Measurements from ENCODE around the gene SCYL2.

The SCYL2 gene

GRCh38 chr12:100371146-100371545 lies 104.2 kb downstream of the SCYL2 start:
- Histone ChIP-seq H3K9me3 (no peaks in the 10 kb centered on the region), H3K27me3 (no peaks in the 10 kb centered on the region), H3K4me3 (ENCODE audit: low read depth, low read length) (no peak overlapping the region), H3K4me1 (no peaks in the 10 kb centered on the region), H3K36me3 (no peaks in the 10 kb centered on the region)
- DNase-seq, result no peak
- no peak for TF ChIP-seq CTCF (IDR thresholded peaks at IDR 0.05; ENCODE audit: low read depth, low read length)

- DNase-seq, result no peak
- no peak for TF ChIP-seq CTCF (IDR thresholded peaks at IDR 0.05; ENCODE audit: low read depth, low read length)
- no peaks in the 10 kb centered on the region for H3K36me3 ChIP-seq
- H3K9me3 ChIP-seq, result no peaks in the 10 kb centered on the region
- no peaks in the 10 kb centered on the region for H3K27me3 ChIP-seq
- H3K4me1 ChIP-seq, result no peaks in the 10 kb centered on the region
- H3K4me3 ChIP-seq (ENCODE audit: low read depth, low read length), result no peak overlapping the region
Measured at GRCh38 chr12:100372853-100373640, 106.1 kb downstream of the SCYL2 start.

GRCh38 chr12:100375038-100375735 lies 108.2 kb downstream of the SCYL2 start:
- Histone ChIP-seq H3K27me3 (no peaks in the 10 kb centered on the region), H3K4me3 (ENCODE audit: low read depth, low read length) (no peak overlapping the region), H3K9me3 (no peaks in the 10 kb centered on the region), H3K36me3 (no peaks in the 10 kb centered on the region), H3K4me1 (no peaks in the 10 kb centered on the region)
- no peak for TF ChIP-seq CTCF (IDR thresholded peaks at IDR 0.05; ENCODE audit: low read depth, low read length)
- no peak for DNase-seq

GRCh38 chr12:100376161-100376560 lies 109.2 kb downstream of the SCYL2 start:
- Histone ChIP-seq H3K36me3 (no peaks in the 10 kb centered on the region), H3K4me1 (no peaks in the 10 kb centered on the region), H3K9me3 (no peaks in the 10 kb centered on the region), H3K4me3 (ENCODE audit: low read depth, low read length) (no peak overlapping the region), H3K27me3 (no peaks in the 10 kb centered on the region)
- no peak for TF ChIP-seq CTCF (IDR thresholded peaks at IDR 0.05; ENCODE audit: low read depth, low read length)
- no peak for DNase-seq

GRCh38 chr12:100381379-100381778 lies 114.4 kb downstream of the SCYL2 start:
- Histone ChIP-seq H3K27me3 (no peaks in the 10 kb centered on the region), H3K4me1 (no peaks in the 10 kb centered on the region), H3K9me3 (no peaks in the 10 kb centered on the region), H3K4me3 (ENCODE audit: low read depth, low read length) (no peak overlapping the region), H3K36me3 (no peaks in the 10 kb centered on the region)
- no peak for DNase-seq
- TF ChIP-seq CTCF (IDR thresholded peaks at IDR 0.05; ENCODE audit: low read depth, low read length), result no peak

GRCh38 chr12:100382338-100382737 lies 115.4 kb downstream of the SCYL2 start:
- Histone ChIP-seq H3K27me3 (no peaks in the 10 kb centered on the region), H3K4me1 (no peaks in the 10 kb centered on the region), H3K36me3 (no peaks in the 10 kb centered on the region), H3K9me3 (no peaks in the 10 kb centered on the region), H3K4me3 (ENCODE audit: low read depth, low read length) (no peak overlapping the region)
- TF ChIP-seq CTCF (IDR thresholded peaks at IDR 0.05; ENCODE audit: low read depth, low read length), result no peak
- DNase-seq, result no peak

Measured in BE2C (cell line).